ENCODE data around the gene NRARP.

Gene NRARP

GRCh38 chr9:137299203-137299565 lies 2.9 kb downstream of the NRARP start:
- Histone ChIP-seq H3K4me1 (ENCODE audit: insufficient read depth, low read length, severe bottlenecking) (peaks cover 14% of the 10 kb centered on the region), H4K20me1 (ENCODE audit: insufficient read depth, low read length) (no peaks in the 10 kb centered on the region), H3K9me3 (ENCODE audit: low read length) (no peaks in the 10 kb centered on the region), H3K9me2 (ENCODE audit: low read depth, low read length) (no peaks in the 10 kb centered on the region), H3K79me2 (ENCODE audit: insufficient read depth, low read length) (no peaks in the 10 kb centered on the region), H3K27ac (ENCODE audit: low read depth, low read length, poor library complexity, severe bottlenecking) (no peak overlapping the region), H3K36me3 (ENCODE audit: insufficient read depth, low read length) (no peaks in the 10 kb centered on the region), H2AFZ (ENCODE audit: low read length) (no peak overlapping the region), H3K27me3 (ENCODE audit: insufficient read depth, low read length) (peaks cover 25% of the 10 kb centered on the region; the same call in 1 of the 2 replicates), H3K4me3 (ENCODE audit: low read depth, low read length, poor library complexity, severe bottlenecking) (no peak overlapping the region), H3K9ac (ENCODE audit: low read length) (no peak overlapping the region), H3K4me2 (ENCODE audit: low read length) (no peak overlapping the region), H3F3A (ENCODE audit: insufficient read depth, low read length) (peaks cover 6% of the 10 kb centered on the region; the same call in 1 of the 2 replicates)
- no peak for TF ChIP-seq EZH2 (IDR thresholded peaks at IDR 0.05; ENCODE audit: borderline replicate concordance, low read length)
- no peak for TF ChIP-seq CTCF (IDR thresholded peaks at IDR 0.05; ENCODE audit: low read length)

- Histone ChIP-seq H3K9ac (ENCODE audit: low read length) (no peak overlapping the region), H3K9me3 (ENCODE audit: low read length) (no peaks in the 10 kb centered on the region), H2AFZ (ENCODE audit: low read length) (no peak overlapping the region), H3K36me3 (ENCODE audit: insufficient read depth, low read length) (no peaks in the 10 kb centered on the region), H3K9me2 (ENCODE audit: low read depth, low read length) (no peaks in the 10 kb centered on the region), H4K20me1 (ENCODE audit: insufficient read depth, low read length) (no peaks in the 10 kb centered on the region), H3K27ac (ENCODE audit: low read depth, low read length, poor library complexity, severe bottlenecking) (no peak overlapping the region), H3K4me3 (ENCODE audit: low read depth, low read length, poor library complexity, severe bottlenecking) (no peak overlapping the region), H3K4me1 (ENCODE audit: insufficient read depth, low read length, severe bottlenecking) (peaks cover 14% of the 10 kb centered on the region), H3K79me2 (ENCODE audit: insufficient read depth, low read length) (no peaks in the 10 kb centered on the region), H3K27me3 (ENCODE audit: insufficient read depth, low read length) (peaks cover 22% of the 10 kb centered on the region; the same call in 1 of the 2 replicates), H3F3A (ENCODE audit: insufficient read depth, low read length) (peaks cover 6% of the 10 kb centered on the region; the same call in 1 of the 2 replicates), H3K4me2 (ENCODE audit: low read length) (no peak overlapping the region)
- TF ChIP-seq CTCF (IDR thresholded peaks at IDR 0.05; ENCODE audit: low read length): no peak
- no peak for TF ChIP-seq EZH2 (IDR thresholded peaks at IDR 0.05; ENCODE audit: borderline replicate concordance, low read length)
These were observed 3.5 kb downstream of the NRARP start for GRCh38 chr9:137298401-137299202.

GRCh38 chr9:137297966-137298365 lies 4.1 kb downstream of the NRARP start:
- peaks cover 14% of the 10 kb centered on the region for H3K4me1 ChIP-seq (ENCODE audit: insufficient read depth, low read length, severe bottlenecking)
- no peaks in the 10 kb centered on the region for H3K36me3 ChIP-seq (ENCODE audit: insufficient read depth, low read length)
- H3K27ac ChIP-seq (ENCODE audit: low read depth, low read length, poor library complexity, severe bottlenecking): no peak overlapping the region
- no peaks in the 10 kb centered on the region for H4K20me1 ChIP-seq (ENCODE audit: insufficient read depth, low read length)
- no peaks in the 10 kb centered on the region for H3K79me2 ChIP-seq (ENCODE audit: insufficient read depth, low read length)
- H2AFZ ChIP-seq (ENCODE audit: low read length): no peak overlapping the region
- H3K9me2 ChIP-seq (ENCODE audit: low read depth, low read length): no peaks in the 10 kb centered on the region
- no peaks in the 10 kb centered on the region for H3K9me3 ChIP-seq (ENCODE audit: low read length)
- no peak overlapping the region for H3K4me2 ChIP-seq (ENCODE audit: low read length)
- H3K27me3 ChIP-seq (ENCODE audit: insufficient read depth, low read length): peaks cover 16% of the 10 kb centered on the region; the same call in 1 of the 2 replicates
- no peak overlapping the region for H3K4me3 ChIP-seq (ENCODE audit: low read depth, low read length, poor library complexity, severe bottlenecking)
- TF ChIP-seq EZH2 (IDR thresholded peaks at IDR 0.05; ENCODE audit: borderline replicate concordance, low read length): no peak
- TF ChIP-seq CTCF (IDR thresholded peaks at IDR 0.05; ENCODE audit: low read length): no peak
- H3F3A ChIP-seq (ENCODE audit: insufficient read depth, low read length): peaks cover 4% of the 10 kb centered on the region; the same call in 1 of the 2 replicates
- H3K9ac ChIP-seq (ENCODE audit: low read length): no peak overlapping the region

Measured in OCI-LY1 (cell line).